A549 treated with RU486 at 1 μM for 4 hours (cell line): Measurements from ENCODE around the gene TOP2B. TPM values are rescaled to one million over a fixed set of nuclear protein-coding genes. Genes with fewer than 3 reads are reported as not detected.

Source experiments
- total RNA-seq: library from RNA; stranded (reverse); fragments of 200-300 nt; extraction: Qiagen RNA extraction; gene quantifications from 5 replicates; pipeline ENCODE4 v1.2.3, GENCODE V29; 2022; ENCODE audit warnings: low read depth

The TOP2B gene, protein sequence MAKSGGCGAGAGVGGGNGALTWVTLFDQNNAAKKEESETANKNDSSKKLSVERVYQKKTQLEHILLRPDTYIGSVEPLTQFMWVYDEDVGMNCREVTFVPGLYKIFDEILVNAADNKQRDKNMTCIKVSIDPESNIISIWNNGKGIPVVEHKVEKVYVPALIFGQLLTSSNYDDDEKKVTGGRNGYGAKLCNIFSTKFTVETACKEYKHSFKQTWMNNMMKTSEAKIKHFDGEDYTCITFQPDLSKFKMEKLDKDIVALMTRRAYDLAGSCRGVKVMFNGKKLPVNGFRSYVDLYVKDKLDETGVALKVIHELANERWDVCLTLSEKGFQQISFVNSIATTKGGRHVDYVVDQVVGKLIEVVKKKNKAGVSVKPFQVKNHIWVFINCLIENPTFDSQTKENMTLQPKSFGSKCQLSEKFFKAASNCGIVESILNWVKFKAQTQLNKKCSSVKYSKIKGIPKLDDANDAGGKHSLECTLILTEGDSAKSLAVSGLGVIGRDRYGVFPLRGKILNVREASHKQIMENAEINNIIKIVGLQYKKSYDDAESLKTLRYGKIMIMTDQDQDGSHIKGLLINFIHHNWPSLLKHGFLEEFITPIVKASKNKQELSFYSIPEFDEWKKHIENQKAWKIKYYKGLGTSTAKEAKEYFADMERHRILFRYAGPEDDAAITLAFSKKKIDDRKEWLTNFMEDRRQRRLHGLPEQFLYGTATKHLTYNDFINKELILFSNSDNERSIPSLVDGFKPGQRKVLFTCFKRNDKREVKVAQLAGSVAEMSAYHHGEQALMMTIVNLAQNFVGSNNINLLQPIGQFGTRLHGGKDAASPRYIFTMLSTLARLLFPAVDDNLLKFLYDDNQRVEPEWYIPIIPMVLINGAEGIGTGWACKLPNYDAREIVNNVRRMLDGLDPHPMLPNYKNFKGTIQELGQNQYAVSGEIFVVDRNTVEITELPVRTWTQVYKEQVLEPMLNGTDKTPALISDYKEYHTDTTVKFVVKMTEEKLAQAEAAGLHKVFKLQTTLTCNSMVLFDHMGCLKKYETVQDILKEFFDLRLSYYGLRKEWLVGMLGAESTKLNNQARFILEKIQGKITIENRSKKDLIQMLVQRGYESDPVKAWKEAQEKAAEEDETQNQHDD (N-terminal part only)
- 47.1 to 86.4 TPM (median 69.3 TPM) in 5 replicates for total RNA-seq

DNA sequence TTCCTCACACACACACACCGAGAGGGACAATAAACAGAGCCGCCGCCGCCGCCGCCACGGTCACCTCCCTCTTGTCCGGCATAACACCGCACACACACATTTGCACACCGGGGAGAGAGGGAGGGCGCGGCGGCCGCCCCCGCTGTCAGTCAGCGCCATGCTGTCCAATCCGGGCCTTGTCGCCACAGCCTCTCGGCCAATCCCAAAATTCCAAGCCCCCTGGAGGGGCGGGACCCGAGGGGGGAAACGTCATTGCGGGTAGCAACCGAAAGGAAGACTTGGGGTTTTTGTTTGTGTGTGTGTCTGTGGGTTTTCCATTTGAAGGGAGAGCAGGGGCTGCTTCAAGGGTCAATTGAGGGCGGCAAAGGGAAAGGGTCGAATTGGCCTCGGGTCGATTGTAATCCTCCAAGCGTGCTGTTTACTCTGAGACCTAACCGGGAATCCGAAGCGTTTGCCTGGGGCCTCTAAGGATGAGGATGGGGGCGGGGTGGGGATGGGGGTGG, at the start of gene TOP2B:
Gene TOP2B (minus strand): TSS at position 96 of the 503 bp plus-strand sequence. CDS start 610 bp downstream, outside the sequence.

Other genes starting within 250 kb of the TOP2B start
- 4.6 to 12.4 TPM (median 9.1 TPM) in 5 replicates for gene RARB, start 236.6 kb downstream of the TOP2B start, total RNA-seq
- 15.9 to 21.3 TPM (median 17.8 TPM) in 5 replicates for gene NGLY1, start 118.5 kb upstream of the TOP2B start, total RNA-seq
- 14.7 to 19.7 TPM (median 17.1 TPM) in 5 replicates for gene OXSM, start 125.2 kb upstream of the TOP2B start, total RNA-seq